GM18867 (cell line): ENCODE data around the gene BARX1.
"Not testable (repeated sequence)": the region's sequence is repeated elsewhere in the genome, so short reads cannot be mapped to it uniquely, and the experiment has no call there.

ENCODE experiments used
- ATAC-seq: cut with Tn5 transposase; IDR thresholded peaks from one replicate; pipeline ENCODE4 v1.9.1; 2021; ENCODE audit warnings: mild to moderate bottlenecking, moderate library complexity; ENCODE audit not compliant: unreplicated experiment

BARX1 gene

GRCh38 chr9:93952784-93953495 is 2.2 kb downstream of the BARX1 start:
- ATAC-seq, result no peak

- ATAC-seq, result no peak
Measured at GRCh38 chr9:93952119-93952783, 2.9 kb downstream of the BARX1 start.

GRCh38 chr9:93951655-93952118 is 3.5 kb downstream of the BARX1 start:
- ATAC-seq, result no peak

- ATAC-seq, result no peak
Measured at GRCh38 chr9:93950619-93951601, 4.2 kb downstream of the BARX1 start.

- ATAC-seq, result no peak
Measured at GRCh38 chr9:93949694-93950449, 5.3 kb downstream of the BARX1 start.

GRCh38 chr9:93949073-93949693 is 6.0 kb downstream of the BARX1 start:
- ATAC-seq, result no peak

GRCh38 chr9:93948441-93949072 is 6.6 kb downstream of the BARX1 start:
- no peak for ATAC-seq

- ATAC-seq, result no peak
Measured at GRCh38 chr9:93947409-93948070, 7.6 kb downstream of the BARX1 start.

GRCh38 chr9:93946338-93946712 is 8.8 kb downstream of the BARX1 start:
- ATAC-seq, result no peak

- ATAC-seq, result no peak
Measured at GRCh38 chr9:93945400-93946337, 9.5 kb downstream of the BARX1 start.

GRCh38 chr9:93944011-93944410 is 11.1 kb downstream of the BARX1 start:
- no peak for ATAC-seq

GRCh38 chr9:93942161-93942560 is 13.0 kb downstream of the BARX1 start:
- ATAC-seq, result no peak

GRCh38 chr9:93941493-93941892 is 13.7 kb downstream of the BARX1 start:
- ATAC-seq, result no peak

- ATAC-seq, result no peak
Measured at GRCh38 chr9:93940951-93941350, 14.2 kb downstream of the BARX1 start.

GRCh38 chr9:93939589-93939988 is 15.6 kb downstream of the BARX1 start:
- not testable (repeated sequence) for ATAC-seq

- ATAC-seq, result no peak
Measured at GRCh38 chr9:93937193-93937592, 18.0 kb downstream of the BARX1 start.

GRCh38 chr9:93931905-93932304 is 23.2 kb downstream of the BARX1 start:
- no peak for ATAC-seq

GRCh38 chr9:93930070-93930469 is 25.1 kb downstream of the BARX1 start:
- no peak for ATAC-seq
